NB4 (cell line): ENCODE results near the gene ACOXL.

ENCODE experiments used
- MYC ChIP-seq: IDR thresholded peaks from 2 replicates; pipeline ENCODE4 v1.6.1; 2011; ENCODE audit warnings: low read depth, low read length
- POLR2A ChIP-seq: IDR thresholded peaks from 2 replicates; pipeline ENCODE4 v1.6.1; 2011; ENCODE audit warnings: mild to moderate bottlenecking; ENCODE audit not compliant: insufficient read length; ENCODE audit errors: extremely low read depth
- TF ChIP-seq, protein P1 (sequence below): IDR thresholded peaks from one replicate; pipeline ENCODE4 v1.5.1; 2012; ENCODE audit warnings: low read depth, low read length
- TF ChIP-seq, protein P2 (sequence below): IDR thresholded peaks from 2 replicates; pipeline ENCODE4 v1.6.1; 2011; ENCODE audit warnings: low read depth, low read length

DNA sequence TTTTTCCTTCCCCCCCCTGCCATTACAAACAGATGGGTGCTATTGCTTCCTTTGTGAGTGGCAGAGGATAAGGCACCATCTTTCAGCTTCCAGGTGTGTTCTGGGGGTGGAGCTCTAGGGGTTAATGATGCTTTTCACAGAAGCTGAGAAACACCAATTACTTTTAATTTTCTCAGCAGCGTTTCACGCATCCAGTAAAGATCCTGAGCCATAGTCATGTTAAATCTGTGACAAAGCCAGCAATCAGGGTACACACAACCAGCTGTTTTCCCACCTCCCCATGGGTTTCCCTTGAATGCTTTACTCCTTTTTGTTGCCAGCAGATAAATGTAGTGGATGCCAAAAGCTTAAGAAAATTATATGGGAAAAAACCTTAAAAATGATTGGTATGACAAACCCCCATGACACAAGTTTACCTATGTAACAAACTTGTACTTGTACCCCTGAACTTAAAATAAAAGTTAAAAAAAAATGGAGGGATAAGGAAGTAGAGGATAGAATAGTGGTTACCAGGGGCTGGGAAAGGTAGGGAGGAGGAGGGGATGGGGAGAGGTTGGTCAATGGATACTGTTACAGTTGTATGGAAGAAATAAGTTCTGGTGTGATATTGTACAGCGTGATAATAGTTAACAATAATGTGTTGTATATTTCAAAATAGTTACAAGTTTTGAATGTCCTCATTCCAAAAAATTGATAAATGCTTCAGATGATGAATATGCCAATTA is 70.0 kb downstream of the ACOXL start:
- TF ChIP-seq POLR2A (no peak), MYC (no peak)
- TF ChIP-seq, protein P1, sequence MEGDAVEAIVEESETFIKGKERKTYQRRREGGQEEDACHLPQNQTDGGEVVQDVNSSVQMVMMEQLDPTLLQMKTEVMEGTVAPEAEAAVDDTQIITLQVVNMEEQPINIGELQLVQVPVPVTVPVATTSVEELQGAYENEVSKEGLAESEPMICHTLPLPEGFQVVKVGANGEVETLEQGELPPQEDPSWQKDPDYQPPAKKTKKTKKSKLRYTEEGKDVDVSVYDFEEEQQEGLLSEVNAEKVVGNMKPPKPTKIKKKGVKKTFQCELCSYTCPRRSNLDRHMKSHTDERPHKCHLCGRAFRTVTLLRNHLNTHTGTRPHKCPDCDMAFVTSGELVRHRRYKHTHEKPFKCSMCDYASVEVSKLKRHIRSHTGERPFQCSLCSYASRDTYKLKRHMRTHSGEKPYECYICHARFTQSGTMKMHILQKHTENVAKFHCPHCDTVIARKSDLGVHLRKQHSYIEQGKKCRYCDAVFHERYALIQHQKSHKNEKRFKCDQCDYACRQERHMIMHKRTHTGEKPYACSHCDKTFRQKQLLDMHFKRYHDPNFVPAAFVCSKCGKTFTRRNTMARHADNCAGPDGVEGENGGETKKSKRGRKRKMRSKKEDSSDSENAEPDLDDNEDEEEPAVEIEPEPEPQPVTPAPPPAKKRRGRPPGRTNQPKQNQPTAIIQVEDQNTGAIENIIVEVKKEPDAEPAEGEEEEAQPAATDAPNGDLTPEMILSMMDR: no peak
- TF ChIP-seq, protein P2, sequence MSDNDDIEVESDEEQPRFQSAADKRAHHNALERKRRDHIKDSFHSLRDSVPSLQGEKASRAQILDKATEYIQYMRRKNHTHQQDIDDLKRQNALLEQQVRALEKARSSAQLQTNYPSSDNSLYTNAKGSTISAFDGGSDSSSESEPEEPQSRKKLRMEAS: no peak
